ENCODE results near the gene DBH. TPM values are rescaled to one million over a fixed set of nuclear protein-coding genes. Genes with fewer than 3 reads are reported as not detected.

The DBH gene
- total RNA-seq, 2 experiments from 2014 or later = not detected

DNA sequence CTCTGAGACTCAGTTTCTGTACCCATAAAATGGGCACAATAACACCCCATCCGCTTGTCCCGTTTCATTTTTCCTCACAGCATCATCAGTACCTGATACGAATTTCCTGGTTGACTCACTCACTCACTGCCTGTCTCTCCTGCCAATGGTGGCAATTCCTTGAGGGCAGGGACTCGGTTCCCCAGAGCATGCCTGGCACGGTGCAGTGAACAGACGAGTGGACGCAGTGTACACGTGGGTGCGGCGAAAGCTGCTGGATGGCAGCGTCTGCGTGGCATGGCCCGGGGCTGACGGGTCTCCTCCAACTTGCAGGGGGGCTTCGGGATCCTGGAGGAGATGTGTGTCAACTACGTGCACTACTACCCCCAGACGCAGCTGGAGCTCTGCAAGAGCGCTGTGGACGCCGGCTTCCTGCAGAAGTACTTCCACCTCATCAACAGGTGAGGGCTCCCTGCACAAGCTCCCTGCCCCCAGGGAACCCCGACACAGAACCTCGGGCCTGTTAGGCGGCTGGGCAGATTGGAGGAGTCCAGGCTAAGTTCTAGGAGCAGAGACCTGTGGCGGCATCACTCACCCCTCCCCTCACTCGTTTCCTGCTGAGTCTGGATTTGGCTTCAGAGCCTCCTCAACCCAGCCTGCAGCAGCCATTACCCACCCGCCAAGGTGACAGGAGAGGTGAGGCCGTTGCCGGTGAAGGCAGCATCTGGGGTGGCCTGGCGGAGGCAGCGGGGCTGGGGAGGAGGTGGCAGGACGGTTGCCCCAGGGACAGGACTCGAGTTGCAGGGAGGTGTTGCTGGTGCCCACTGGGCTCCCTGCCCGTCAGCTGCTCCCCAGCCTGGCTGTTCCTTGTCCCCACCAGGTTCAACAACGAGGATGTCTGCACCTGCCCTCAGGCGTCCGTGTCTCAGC is 20.3 kb downstream of the DBH start:
- Histone ChIP-seq H3K36me3 (ENCODE audit: insufficient read depth, low read length) (no peaks in the 10 kb centered on the region), H3K4me2 (ENCODE audit: low read length) (no peak overlapping the region), H3K9me2 (ENCODE audit: insufficient read depth, low read length) (no peaks in the 10 kb centered on the region), H3K27ac (ENCODE audit: low read depth, low read length, poor library complexity, severe bottlenecking) (no peak overlapping the region), H4K20me1 (ENCODE audit: insufficient read depth, low read length) (no peaks in the 10 kb centered on the region), H3K9me3 (ENCODE audit: low read length) (no peaks in the 10 kb centered on the region), H3K79me2 (ENCODE audit: insufficient read depth, low read depth, low read length) (no peaks in the 10 kb centered on the region), H3K4me1 (ENCODE audit: insufficient read depth, low read length, poor library complexity, severe bottlenecking) (peaks cover 7% of the 10 kb centered on the region), H3K4me3 (ENCODE audit: low read depth, low read length, poor library complexity, severe bottlenecking) (no peak overlapping the region), H2AFZ (ENCODE audit: low read length) (no peak overlapping the region)
- CTCF ChIA-PET (ENCODE audit: unreplicated experiment) = interaction anchor here (0.6 kb wide), 1 partner anchor 40 kb away, joined by 3 read pairs; no protein-coding TSS in a partner anchor
- POLR2A ChIA-PET = no interaction called here
- BruUV-seq (replicated peaks) = no TSS peak
- intact Hi-C loops (cut with micrococcal nuclease; ENCODE audit: unreplicated experiment) = loop anchor here (5.0 kb wide), 1 partner anchor 61 kb away; no protein-coding TSS in a partner anchor
- no peak for TF ChIP-seq EZH2phosphoT487 (IDR thresholded peaks at IDR 0.05; ENCODE audit: borderline replicate concordance, low read depth, low read length)
- TF ChIP-seq, protein P1, sequence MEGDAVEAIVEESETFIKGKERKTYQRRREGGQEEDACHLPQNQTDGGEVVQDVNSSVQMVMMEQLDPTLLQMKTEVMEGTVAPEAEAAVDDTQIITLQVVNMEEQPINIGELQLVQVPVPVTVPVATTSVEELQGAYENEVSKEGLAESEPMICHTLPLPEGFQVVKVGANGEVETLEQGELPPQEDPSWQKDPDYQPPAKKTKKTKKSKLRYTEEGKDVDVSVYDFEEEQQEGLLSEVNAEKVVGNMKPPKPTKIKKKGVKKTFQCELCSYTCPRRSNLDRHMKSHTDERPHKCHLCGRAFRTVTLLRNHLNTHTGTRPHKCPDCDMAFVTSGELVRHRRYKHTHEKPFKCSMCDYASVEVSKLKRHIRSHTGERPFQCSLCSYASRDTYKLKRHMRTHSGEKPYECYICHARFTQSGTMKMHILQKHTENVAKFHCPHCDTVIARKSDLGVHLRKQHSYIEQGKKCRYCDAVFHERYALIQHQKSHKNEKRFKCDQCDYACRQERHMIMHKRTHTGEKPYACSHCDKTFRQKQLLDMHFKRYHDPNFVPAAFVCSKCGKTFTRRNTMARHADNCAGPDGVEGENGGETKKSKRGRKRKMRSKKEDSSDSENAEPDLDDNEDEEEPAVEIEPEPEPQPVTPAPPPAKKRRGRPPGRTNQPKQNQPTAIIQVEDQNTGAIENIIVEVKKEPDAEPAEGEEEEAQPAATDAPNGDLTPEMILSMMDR (conservative IDR thresholded peaks at IDR 0.05; ENCODE audit: low read length) = 0 out of 2 replicates have a peak, but pooled peaks have one; percentile 36
- DNase-seq (ENCODE audit: low spot score) = peak; percentile 39

DNA sequence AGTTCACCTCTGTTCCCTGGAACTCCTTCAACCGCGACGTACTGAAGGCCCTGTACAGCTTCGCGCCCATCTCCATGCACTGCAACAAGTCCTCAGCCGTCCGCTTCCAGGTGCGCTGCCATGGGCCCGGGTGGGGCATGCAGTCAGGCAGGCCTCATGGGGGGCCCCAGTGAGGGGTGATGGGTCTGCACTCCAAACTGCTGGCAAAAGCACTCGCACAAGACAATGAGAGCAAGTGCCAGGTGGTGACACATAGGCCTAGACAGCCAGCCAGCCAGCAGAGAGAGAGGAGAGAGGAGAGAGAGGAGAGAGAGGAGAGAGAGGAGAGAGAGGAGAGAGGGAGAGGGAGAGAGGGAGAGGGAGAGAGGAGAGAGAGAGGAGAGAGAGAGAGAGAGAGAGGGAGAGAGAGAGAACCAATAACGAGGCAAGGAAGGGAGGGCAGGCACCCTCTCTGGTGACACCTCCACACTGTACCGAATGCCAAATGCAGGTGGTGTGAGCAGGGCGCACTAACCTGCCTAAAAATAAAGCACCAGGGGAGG is 21.0 kb downstream of the DBH start:
- ChIA-PET POLR2A (no interaction called here), CTCF (ENCODE audit: unreplicated experiment) (no interaction called here)
- no peaks in the 10 kb centered on the region for H3K9me3 ChIP-seq (ENCODE audit: low read length)
- H4K20me1 ChIP-seq (ENCODE audit: insufficient read depth, low read length) = no peaks in the 10 kb centered on the region
- H3K4me1 ChIP-seq (ENCODE audit: insufficient read depth, low read length, poor library complexity, severe bottlenecking) = peaks cover 7% of the 10 kb centered on the region
- H3K9me2 ChIP-seq (ENCODE audit: insufficient read depth, low read length) = no peaks in the 10 kb centered on the region
- no TSS peak for BruUV-seq (replicated peaks)
- no peak overlapping the region for H3K4me2 ChIP-seq (ENCODE audit: low read length)
- H3K36me3 ChIP-seq (ENCODE audit: insufficient read depth, low read length) = no peaks in the 10 kb centered on the region
- no peak overlapping the region for H3K4me3 ChIP-seq (ENCODE audit: low read depth, low read length, poor library complexity, severe bottlenecking)
- no peaks in the 10 kb centered on the region for H3K79me2 ChIP-seq (ENCODE audit: insufficient read depth, low read depth, low read length)
- peak; percentile 32 for DNase-seq (ENCODE audit: low spot score)
- no peak overlapping the region for H3K27ac ChIP-seq (ENCODE audit: low read depth, low read length, poor library complexity, severe bottlenecking)
- no peak overlapping the region for H2AFZ ChIP-seq (ENCODE audit: low read length)
- no peak for TF ChIP-seq EZH2phosphoT487 (IDR thresholded peaks at IDR 0.05; ENCODE audit: borderline replicate concordance, low read depth, low read length)
- TF ChIP-seq, protein P1 (conservative IDR thresholded peaks at IDR 0.05; ENCODE audit: low read length) = no peak
- intact Hi-C loops (cut with micrococcal nuclease; ENCODE audit: unreplicated experiment) = loop anchor here (5.0 kb wide), 1 partner anchor 60 kb away; no protein-coding TSS in a partner anchor
